Suppressor macrophage treated with lipopolysaccharide for 1 hour (primary cell): ENCODE data around the gene TTLL11.

Experiments
- DNase-seq, 3 donors: peaks; one replicate each; pipeline ENCODE4 v3.0.0-alpha.2; 2020 to 2022

The TTLL11 gene

DNA sequence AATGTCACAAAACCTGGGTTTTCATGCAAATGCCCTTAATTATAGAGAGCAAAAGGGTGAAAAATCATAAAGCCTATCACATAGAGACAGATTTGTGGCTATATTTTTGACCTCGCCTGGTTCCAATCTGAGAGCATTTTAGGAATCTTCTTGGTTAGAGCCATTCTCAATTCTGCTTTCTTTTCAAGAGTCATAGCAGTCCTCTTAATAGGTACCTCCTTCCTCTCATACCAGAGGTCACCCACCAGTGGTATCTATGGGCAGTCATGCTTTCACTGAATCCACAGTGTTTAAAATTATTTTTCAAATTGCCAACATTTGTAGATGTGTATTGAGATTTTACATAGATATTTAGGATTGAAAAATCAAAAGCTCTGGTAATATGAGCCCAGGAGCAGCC, 226.2 kb downstream of the TTLL11 start:
- no peak for DNase-seq

- DNase-seq, result no peak
Measured at GRCh38 chr9:121865884-121866283, 227.2 kb downstream of the TTLL11 start.

DNA sequence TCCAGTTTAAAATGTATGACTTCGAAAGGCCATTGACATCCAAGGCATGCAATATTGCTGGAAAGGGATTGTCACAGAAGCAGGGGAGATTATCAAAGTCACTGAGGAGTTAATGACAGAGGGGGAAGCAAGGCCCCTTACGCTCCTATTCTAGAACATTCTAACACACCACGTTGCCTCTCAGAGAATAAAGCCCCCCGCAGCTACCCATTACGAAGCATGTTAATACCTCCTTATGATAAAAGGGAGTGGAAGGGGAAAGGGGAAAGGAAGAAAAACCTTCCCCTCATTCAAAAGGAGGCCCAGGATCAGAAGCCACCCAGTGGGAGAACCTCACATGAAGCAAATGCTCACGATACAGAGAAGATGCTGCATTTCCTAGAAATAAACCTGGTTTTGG, 228.0 kb downstream of the TTLL11 start:
- no peak for DNase-seq

DNA sequence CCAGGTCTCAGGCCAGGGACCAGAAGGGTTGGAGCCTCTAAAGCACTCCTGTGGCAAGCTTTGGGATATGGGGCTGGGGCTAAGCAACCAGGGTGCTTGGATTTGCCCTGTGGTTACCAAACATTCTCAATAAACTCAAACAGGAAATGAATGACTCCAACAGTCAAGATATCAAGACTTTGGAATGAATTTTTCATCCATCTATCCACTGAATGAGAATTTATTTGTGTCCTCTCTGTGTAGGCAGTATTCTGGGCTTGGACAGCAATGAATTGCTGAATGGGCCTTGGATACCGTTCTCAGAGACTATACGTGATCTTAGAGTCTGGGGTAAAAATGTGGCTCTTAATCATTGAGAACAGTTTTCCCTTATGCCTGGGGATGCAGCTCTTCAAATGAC, 229.2 kb downstream of the TTLL11 start:
- no peak for DNase-seq

GRCh38 chr9:121862371-121863332, 230.5 kb downstream of the TTLL11 start:
- no peak for DNase-seq

- peak; percentile 67 to 82 (median 75) for DNase-seq
Measured at GRCh38 chr9:121861501-121862180, 231.5 kb downstream of the TTLL11 start.

DNA sequence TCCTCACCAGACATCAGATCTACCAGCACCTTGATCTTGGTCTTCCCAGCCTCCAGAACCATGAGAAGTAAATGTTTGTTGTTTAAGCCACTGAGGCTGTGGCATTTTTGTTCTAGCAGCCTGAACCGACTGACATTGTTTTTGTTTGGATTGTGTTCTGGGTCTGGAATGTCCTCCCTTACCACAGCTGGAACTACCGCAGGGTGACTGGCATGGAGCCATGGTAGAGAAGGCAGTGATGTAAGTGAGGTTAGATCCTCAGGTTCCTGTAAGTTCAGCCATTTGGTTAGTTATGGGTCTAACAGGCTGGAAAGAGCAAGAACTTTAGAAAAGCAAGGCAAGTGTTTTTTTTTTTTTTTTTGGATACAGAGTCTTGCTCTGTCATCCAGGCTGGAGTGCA, 232.4 kb downstream of the TTLL11 start:
- no peak for DNase-seq

GRCh38 chr9:121860213-121860612, 232.9 kb downstream of the TTLL11 start:
- DNase-seq, result no peak

DNA sequence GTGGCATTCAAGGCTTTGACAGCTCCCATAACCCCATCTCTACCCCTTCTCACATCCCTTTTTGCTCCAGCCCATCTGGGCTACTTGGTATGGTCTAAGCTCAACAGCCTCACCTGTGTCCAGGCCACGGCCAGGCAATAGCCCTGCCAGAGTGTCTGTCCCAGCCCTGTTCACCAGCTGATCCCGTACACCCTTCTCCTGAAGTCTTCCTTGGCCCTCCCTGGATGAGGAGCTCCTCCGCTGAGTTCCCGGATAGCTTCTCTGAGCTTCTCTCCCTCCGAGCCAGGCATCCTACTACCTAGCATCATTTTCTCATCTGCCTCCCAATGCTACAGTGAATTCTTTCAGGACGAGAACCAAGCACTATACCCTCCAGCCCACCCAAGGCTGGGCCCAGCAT, 233.5 kb downstream of the TTLL11 start:
- DNase-seq, result no peak

GRCh38 chr9:121858788-121859187, 234.3 kb downstream of the TTLL11 start:
- no peak for DNase-seq

GRCh38 chr9:121857928-121858327, 235.2 kb downstream of the TTLL11 start:
- no peak for DNase-seq

GRCh38 chr9:121855476-121855875, 237.6 kb downstream of the TTLL11 start:
- DNase-seq, result no peak

DNA sequence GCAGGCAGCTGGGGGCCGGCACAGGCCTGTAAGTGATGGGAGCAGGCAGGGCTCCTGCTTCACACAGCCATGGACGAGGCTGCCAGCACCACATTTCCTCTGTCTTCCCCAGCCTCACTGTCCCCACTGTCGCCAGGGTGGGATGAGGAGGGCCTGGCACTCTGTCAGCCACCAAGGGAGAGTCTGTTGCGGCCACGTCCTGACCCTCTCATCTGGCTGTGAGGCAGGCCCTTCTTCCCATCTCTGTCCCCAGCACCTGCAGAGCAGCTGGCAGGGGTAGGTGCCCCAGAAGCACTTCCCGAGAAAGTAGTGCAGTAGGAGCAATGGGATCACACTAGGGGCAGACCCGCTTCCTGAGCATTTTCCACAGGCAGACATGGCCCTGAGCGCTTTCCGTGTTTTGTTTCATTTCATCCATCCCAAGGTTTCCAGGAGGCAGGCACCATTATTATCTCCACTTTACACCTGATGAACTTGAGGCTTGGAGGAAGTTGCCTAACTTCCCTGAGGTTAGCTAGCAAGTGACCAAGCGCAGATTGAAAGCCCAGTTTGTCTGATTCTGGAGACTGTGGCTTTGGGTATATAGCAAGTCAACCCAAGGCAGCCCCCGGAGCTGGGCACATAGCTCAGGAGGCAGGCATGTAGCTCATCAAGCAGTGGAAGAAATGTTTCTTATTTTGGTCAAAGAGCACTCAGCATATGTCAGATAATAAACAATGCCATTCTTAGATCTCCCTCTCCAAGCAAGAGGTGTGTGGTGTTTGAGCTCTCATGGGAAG, 239.3 kb downstream of the TTLL11 start:
- no peak for DNase-seq

DNA sequence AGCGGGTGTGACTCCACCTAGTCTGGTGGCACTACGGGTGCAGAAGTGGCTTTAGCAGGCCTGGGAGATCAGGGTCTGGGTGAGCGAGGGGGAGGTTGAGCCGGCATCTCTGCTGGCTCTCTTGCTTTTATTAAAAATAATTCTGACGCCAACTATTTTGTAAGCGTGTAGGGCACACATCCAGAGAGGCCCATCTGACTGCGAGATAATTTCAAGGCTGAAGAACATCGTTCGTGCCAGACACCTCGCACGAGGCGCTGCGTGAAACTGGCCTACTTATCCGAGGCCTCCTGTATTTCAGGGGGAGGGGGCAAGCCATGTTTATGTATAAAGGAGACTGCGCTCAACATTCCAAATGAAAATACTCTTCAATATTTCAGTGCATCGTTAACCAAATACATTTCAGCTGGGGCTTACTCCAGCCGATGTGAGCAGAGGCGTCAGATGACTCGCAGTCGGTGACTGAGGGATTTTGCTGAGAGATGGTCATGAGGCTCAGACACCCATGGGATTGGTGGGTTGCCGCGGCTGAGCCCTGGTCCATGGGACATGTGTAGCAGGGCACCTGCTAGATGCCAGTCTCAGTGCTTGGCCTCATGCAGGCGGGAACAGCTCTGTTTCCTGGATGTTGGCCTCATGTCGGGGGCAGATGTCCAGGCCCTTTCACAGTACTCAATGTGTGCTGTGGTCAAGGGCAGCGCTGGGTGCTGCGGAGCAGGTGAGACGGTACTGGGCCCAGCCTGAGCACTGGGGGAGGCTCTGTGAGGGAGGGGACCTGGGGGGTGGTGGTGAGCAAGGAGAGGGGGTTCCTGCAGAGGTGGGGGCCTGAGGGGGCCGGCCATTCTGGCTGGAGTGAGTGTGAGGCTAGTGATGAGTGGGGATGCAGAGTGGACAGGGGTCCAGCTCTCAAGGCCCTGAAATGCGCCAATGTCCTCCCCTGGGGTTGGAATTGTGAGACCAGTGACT, 240.2 kb downstream of the TTLL11 start:
- no peak for DNase-seq

DNA sequence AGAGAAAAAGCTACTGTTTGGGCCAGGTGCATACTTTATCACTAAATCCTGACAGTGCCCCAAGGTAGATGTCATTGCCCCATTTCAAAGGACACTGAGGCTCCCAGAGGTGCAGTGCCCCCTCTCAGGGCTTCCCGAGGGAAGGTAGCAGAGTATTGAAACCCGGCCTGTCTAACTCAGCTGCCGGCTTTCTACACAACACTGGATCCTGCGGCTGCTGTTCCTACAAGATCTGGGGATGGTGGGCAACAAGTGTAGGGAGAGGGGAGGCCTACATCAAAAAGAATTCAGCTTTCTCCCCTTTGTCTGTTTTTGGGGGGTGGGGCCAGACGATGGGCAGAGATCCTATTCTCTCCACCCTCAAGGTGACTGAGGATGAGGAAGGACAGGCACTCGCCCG, 240.9 kb downstream of the TTLL11 start:
- no peak for DNase-seq

GRCh38 chr9:121851641-121852091, 241.4 kb downstream of the TTLL11 start:
- DNase-seq, result no peak

- DNase-seq, result no peak
Measured at GRCh38 chr9:121850366-121850765, 242.7 kb downstream of the TTLL11 start.

DNA sequence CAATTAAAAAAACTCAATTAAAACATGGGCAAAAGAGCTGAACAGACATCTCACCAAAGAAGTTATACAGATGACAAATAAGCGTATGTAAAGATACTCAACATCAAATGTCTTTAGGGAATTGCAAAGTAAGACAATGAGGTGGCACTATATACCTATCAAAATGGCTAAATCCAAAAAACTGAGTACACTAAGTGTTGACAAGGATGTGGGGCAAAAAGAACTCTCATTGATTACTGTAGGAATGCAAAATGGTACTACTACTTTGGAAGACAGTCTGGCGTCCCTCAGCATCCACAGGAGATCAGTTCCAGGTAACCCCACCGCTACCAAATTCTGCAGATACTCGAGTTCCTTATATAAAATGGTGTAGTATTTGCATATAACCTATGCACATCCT, 243.6 kb downstream of the TTLL11 start:
- no peak for DNase-seq

- DNase-seq, result no peak
Measured at GRCh38 chr9:121844562-121844961, 248.5 kb downstream of the TTLL11 start.

DNA sequence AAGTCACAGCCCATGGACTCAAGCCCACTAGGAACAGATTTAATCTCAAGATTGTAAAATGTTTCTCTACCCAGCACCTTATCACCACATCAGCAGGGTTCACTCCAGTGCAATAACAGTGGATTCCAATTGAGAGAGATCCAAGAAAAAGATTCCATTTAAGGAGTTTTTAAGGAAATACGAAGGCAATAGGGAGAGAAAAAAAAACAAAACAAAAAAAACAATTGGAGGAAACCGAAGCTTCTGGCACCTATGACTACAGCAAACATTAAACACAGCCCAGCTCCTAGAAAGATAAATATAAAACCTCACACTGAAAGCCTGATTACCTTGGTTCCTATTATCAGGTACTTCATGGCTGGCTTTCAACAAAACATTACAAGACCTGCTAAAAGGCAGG, 249.0 kb downstream of the TTLL11 start:
- no peak for DNase-seq

GRCh38 chr9:121842612-121842978, 250.5 kb downstream of the TTLL11 start:
- peak in 2 of 3 donors; percentile 19 for DNase-seq
